HepG2 (cell line): Measurements from ENCODE around the gene VPS11. TPM values are rescaled to one million over a fixed set of nuclear protein-coding genes. Genes with fewer than 3 reads are reported as not detected.
A peak's percentile ranks its signal among the peaks of the same experiment; 100 is the strongest.

ENCODE experiments used
- DMTF1 ChIP-seq: sonication (generic); formaldehyde crosslinking; IDR thresholded peaks from 2 replicates; pipeline ENCODE4 v1.4.0; 2020; ENCODE audit warnings: mild to moderate bottlenecking, missing genetic modification reagents
- FOSL2 ChIP-seq: sonication (generic); formaldehyde crosslinking; IDR thresholded peaks from 2 replicates; pipeline ENCODE4 v1.4.0; 2020; ENCODE audit warnings: missing genetic modification reagents
- FOXP4 ChIP-seq: sonication (generic); formaldehyde crosslinking; IDR thresholded peaks from 2 replicates; pipeline ENCODE4 v1.4.0; 2020; ENCODE audit warnings: missing genetic modification reagents
- HNF4A ChIP-seq: sonication (generic); formaldehyde crosslinking; IDR thresholded peaks from 2 replicates; pipeline ENCODE4 v1.4.0; 2020; ENCODE audit warnings: missing genetic modification reagents
- MNT ChIP-seq: fragments of 450-650 bp; IDR thresholded peaks from 2 replicates; pipeline ENCODE4 v1.6.1; 2016
- NFYC ChIP-seq: IDR thresholded peaks from 2 replicates; pipeline ENCODE4 v1.6.1; 2016; ENCODE audit warnings: missing genetic modification reagents, missing compliant biosample characterization
- NRL ChIP-seq: sonication (generic); formaldehyde crosslinking; IDR thresholded peaks from 2 replicates; pipeline ENCODE4 v1.5.0; 2020; ENCODE audit warnings: missing genetic modification reagents, mild to moderate bottlenecking, moderate library complexity, borderline replicate concordance
- SIN3B ChIP-seq: fragments of 150-350 bp; IDR thresholded peaks from 2 replicates; pipeline ENCODE4 v1.6.1; 2014; ENCODE audit warnings: low read length
- ZNF207 ChIP-seq: fragments of 450-650 bp; IDR thresholded peaks from 2 replicates; pipeline ENCODE4 v1.6.1; 2016; ENCODE audit warnings: antibody characterized with exemption, borderline replicate concordance
- ZNF260 ChIP-seq: sonication (generic); formaldehyde crosslinking; IDR thresholded peaks from 2 replicates; pipeline ENCODE4 v1.4.0; 2020; ENCODE audit warnings: missing genetic modification reagents, low read depth, mild to moderate bottlenecking, borderline replicate concordance
- ZNF724P ChIP-seq: sonication (generic); formaldehyde crosslinking; IDR thresholded peaks from 2 replicates; pipeline ENCODE4 v1.8.0; 2022; ENCODE audit warnings: missing genetic modification reagents, borderline replicate concordance
- polyA plus RNA-seq, 8 experiments: library from polyadenylated mRNA; depleted of rRNA in 3 of 8; stranded (reverse) in 7 of 8; unstranded in 1 of 8; fragments of >200 nt; fragmentation: Illumina TruSeq in 4 of 8; extraction: Trizol in 4 of 8; gene quantifications; 2 replicates each; pipeline versions ENCODE4 v1.2.1 to v1.2.3, GENCODE V29; 2011 to 2016; ENCODE audit warnings: low read depth in 4 of 8, missing spikeins in 1 of 8, mixed read lengths in 1 of 8; ENCODE audit not compliant: insufficient read depth in 1 of 8
- total RNA-seq, 5 experiments: library from RNA; depleted of rRNA; stranded (reverse); fragments of >200 nt; fragmentation: Illumina TruSeq; extraction: Trizol; gene quantifications; 2 replicates each; pipeline ENCODE4 v1.2.3, GENCODE V29; 2016; ENCODE audit warnings: low read depth in 1 of 5
- TF ChIP-seq, protein P1 (sequence below): sonication (generic); formaldehyde crosslinking; conservative IDR thresholded peaks from 2 replicates; pipeline ENCODE4 v1.4.0; 2020; ENCODE audit warnings: mild to moderate bottlenecking, missing genetic modification reagents, moderate library complexity
- TF ChIP-seq, protein P2 (sequence below): sonication (generic); formaldehyde crosslinking; IDR thresholded peaks from 2 replicates; pipeline ENCODE4 v1.4.0; 2020; ENCODE audit warnings: missing genetic modification reagents, borderline replicate concordance
- TF ChIP-seq, protein P3 (sequence below): sonication (generic); formaldehyde crosslinking; IDR thresholded peaks from 2 replicates; pipeline ENCODE4 v1.4.0; 2020; ENCODE audit warnings: missing genetic modification reagents, borderline replicate concordance

VPS11 gene
- total and polyA plus RNA-seq, 2 of the 13 experiments (the other 11 are each of a cell fraction or from before 2014, with no cell fraction given): 13.7 to 21.6 TPM

DNA sequence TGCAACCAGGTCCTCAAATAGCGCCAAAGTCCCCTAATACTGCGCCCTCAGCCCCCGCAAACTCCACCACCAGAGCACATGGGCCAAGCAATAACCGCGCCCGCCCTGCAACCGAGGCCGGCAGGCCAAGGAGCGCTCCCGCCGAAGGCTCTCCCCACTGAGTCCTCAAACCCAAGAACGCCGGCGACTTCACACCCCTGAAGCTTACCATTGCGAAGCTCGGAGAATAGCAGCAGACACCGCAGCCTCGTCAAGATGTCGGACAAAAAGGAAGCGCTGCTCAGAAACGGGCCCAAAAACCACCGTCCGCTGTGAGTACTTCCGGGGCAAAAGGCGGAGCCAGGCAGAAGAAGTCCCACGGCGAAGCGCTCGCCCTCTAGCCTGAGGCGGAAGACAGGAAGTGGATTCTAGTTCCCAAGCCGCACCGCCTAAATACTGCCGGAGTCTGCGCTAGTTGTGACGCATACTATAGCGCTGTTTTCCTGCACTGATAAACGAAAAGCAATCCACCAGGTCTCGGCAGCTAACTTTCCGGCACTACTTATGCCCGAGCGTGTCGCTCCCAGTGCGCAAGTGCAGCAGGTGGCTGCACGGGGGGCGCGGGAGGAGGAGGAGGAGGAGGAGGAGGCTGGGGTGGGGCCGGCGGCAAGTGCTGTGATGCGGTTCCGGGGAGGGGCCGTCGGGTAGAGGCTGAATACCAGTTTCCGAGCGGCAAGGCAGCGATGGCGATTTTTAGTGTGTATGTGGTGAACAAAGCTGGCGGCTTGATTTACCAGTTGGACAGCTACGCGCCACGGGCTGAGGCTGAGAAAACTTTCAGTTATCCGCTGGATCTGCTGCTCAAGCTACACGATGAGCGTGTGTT, 49.3 kb upstream of the VPS11 start, which contains the start of the genes RPS25 and TRAPPC4 (continued):
- TF ChIP-seq, protein P1, sequence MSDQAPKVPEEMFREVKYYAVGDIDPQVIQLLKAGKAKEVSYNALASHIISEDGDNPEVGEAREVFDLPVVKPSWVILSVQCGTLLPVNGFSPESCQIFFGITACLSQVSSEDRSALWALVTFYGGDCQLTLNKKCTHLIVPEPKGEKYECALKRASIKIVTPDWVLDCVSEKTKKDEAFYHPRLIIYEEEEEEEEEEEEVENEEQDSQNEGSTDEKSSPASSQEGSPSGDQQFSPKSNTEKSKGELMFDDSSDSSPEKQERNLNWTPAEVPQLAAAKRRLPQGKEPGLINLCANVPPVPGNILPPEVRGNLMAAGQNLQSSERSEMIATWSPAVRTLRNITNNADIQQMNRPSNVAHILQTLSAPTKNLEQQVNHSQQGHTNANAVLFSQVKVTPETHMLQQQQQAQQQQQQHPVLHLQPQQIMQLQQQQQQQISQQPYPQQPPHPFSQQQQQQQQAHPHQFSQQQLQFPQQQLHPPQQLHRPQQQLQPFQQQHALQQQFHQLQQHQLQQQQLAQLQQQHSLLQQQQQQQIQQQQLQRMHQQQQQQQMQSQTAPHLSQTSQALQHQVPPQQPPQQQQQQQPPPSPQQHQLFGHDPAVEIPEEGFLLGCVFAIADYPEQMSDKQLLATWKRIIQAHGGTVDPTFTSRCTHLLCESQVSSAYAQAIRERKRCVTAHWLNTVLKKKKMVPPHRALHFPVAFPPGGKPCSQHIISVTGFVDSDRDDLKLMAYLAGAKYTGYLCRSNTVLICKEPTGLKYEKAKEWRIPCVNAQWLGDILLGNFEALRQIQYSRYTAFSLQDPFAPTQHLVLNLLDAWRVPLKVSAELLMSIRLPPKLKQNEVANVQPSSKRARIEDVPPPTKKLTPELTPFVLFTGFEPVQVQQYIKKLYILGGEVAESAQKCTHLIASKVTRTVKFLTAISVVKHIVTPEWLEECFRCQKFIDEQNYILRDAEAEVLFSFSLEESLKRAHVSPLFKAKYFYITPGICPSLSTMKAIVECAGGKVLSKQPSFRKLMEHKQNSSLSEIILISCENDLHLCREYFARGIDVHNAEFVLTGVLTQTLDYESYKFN: 0 out of 2 replicates have a peak, but pooled peaks have one; percentile 50
- TF ChIP-seq FOXP4 (CRISPR knock-in tag) (peak; percentile 41; the same call in 1 of the 2 replicates), FOSL2 (CRISPR knock-in tag) (peak; percentile 22; the same call in 1 of the 2 replicates), DMTF1 (CRISPR knock-in tag) (no peak), ZNF724P (CRISPR knock-in tag) (no peak), HNF4A (CRISPR knock-in tag) (peak; percentile 40; the same call in 1 of the 2 replicates), SIN3B (peak; percentile 65), NRL (CRISPR knock-in tag) (no peak; the same call in 1 of the 2 replicates), MNT (no peak; the same call in 1 of the 2 replicates), NFYC (peak; percentile 61), ZNF207 (no peak), ZNF260 (0 out of 2 replicates have a peak, but pooled peaks have one; percentile 33)
- TF ChIP-seq, protein P2, sequence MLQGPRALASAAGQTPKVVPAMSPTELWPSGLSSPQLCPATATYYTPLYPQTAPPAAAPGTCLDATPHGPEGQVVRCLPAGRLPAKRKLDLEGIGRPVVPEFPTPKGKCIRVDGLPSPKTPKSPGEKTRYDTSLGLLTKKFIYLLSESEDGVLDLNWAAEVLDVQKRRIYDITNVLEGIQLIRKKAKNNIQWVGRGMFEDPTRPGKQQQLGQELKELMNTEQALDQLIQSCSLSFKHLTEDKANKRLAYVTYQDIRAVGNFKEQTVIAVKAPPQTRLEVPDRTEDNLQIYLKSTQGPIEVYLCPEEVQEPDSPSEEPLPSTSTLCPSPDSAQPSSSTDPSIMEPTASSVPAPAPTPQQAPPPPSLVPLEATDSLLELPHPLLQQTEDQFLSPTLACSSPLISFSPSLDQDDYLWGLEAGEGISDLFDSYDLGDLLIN: no peak
- TF ChIP-seq, protein P3, sequence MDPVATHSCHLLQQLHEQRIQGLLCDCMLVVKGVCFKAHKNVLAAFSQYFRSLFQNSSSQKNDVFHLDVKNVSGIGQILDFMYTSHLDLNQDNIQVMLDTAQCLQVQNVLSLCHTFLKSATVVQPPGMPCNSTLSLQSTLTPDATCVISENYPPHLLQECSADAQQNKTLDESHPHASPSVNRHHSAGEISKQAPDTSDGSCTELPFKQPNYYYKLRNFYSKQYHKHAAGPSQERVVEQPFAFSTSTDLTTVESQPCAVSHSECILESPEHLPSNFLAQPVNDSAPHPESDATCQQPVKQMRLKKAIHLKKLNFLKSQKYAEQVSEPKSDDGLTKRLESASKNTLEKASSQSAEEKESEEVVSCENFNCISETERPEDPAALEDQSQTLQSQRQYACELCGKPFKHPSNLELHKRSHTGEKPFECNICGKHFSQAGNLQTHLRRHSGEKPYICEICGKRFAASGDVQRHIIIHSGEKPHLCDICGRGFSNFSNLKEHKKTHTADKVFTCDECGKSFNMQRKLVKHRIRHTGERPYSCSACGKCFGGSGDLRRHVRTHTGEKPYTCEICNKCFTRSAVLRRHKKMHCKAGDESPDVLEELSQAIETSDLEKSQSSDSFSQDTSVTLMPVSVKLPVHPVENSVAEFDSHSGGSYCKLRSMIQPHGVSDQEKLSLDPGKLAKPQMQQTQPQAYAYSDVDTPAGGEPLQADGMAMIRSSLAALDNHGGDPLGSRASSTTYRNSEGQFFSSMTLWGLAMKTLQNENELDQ (CRISPR knock-in tag): no peak
